Stimulated activated CD8-positive, alpha-beta memory T cell treated with anti-CD3 and anti-CD28 coated beads, Interleukin-4, amount 100 ng/mL, for 1 hour (primary cell): Measurements from ENCODE around the gene RHOV.
A peak's percentile ranks its signal among the peaks of the same experiment; 100 is the strongest.

Experiments
- DNase-seq, 2 donors: peaks; one replicate each; pipeline ENCODE4 v3.0.0-alpha.2; 2020; ENCODE audit warnings: low read depth in 2 of 2, low spot score in 1 of 2

RHOV gene

GRCh38 chr15:40873694-40874561, at the start of gene RHOV:
Gene RHOV (minus strand): TSS chr15:40874234. CDS start chr15:40874139, 95 bp downstream.
- DNase-seq: no peak

GRCh38 chr15:40923551-40923950, 49.5 kb upstream of the RHOV start:
- no peak for DNase-seq

- no peak for DNase-seq
These were observed 48.6 kb upstream of the RHOV start for GRCh38 chr15:40922608-40923005.

GRCh38 chr15:40921949-40922607, 48.0 kb upstream of the RHOV start:
- DNase-seq: no peak

GRCh38 chr15:40918799-40919392, 44.9 kb upstream of the RHOV start:
- DNase-seq: no peak

GRCh38 chr15:40918146-40918798, 44.2 kb upstream of the RHOV start:
- no peak for DNase-seq

GRCh38 chr15:40917585-40917984, 43.6 kb upstream of the RHOV start:
- no peak for DNase-seq

GRCh38 chr15:40915679-40916078, 41.6 kb upstream of the RHOV start:
- no peak for DNase-seq

- no peak for DNase-seq
These were observed 41.2 kb upstream of the RHOV start for GRCh38 chr15:40915116-40915661.

- no peak for DNase-seq
These were observed 40.5 kb upstream of the RHOV start for GRCh38 chr15:40914486-40914885.

- DNase-seq: no peak
These were observed 40.0 kb upstream of the RHOV start for GRCh38 chr15:40914013-40914412.

GRCh38 chr15:40912478-40912877, 38.4 kb upstream of the RHOV start:
- no peak for DNase-seq

GRCh38 chr15:40911693-40912092, 37.7 kb upstream of the RHOV start:
- no peak for DNase-seq

- no peak for DNase-seq
These were observed 37.1 kb upstream of the RHOV start for GRCh38 chr15:40911141-40911540.

GRCh38 chr15:40909662-40910630, 35.9 kb upstream of the RHOV start:
- no peak for DNase-seq

- no peak for DNase-seq
These were observed 34.1 kb upstream of the RHOV start for GRCh38 chr15:40908095-40908494.

- DNase-seq: no peak
These were observed 33.2 kb upstream of the RHOV start for GRCh38 chr15:40906991-40907802.

- DNase-seq: peak in 1 of 2 donors; percentile 60
These were observed 32.3 kb upstream of the RHOV start for GRCh38 chr15:40906091-40906990.
